Measurements from ENCODE around the gene PCCA. TPM values are rescaled to one million over a fixed set of nuclear protein-coding genes. Genes with fewer than 3 reads are reported as not detected.

The PCCA gene
- polyA plus RNA-seq, 1 of the 3 experiments (the other 2 are of a cell fraction) = 7.3 TPM

GRCh38 chr13:100363285-100363711 lies 274.4 kb downstream of the PCCA start:
- Histone ChIP-seq H3K4me1 (ENCODE audit: control insufficient read depth in 1 of 2, insufficient read depth in 2 of 2, low read depth in 1 of 2, low read length in 1 of 2) (peaks cover 0 to 16% of the 10 kb centered on the region in 2 experiments; a peak in 3 of 4 replicates), H4K20me1 (ENCODE audit: insufficient read depth) (no peaks in the 10 kb centered on the region), H3K27ac (ENCODE audit: low read depth in 2 of 2, low read length in 1 of 2) (peak overlapping the region in 1 of 2 experiments; percentile 70; a peak in 2 of 4 replicates), H3K79me2 (ENCODE audit: insufficient read depth) (no peaks in the 10 kb centered on the region), H3K9me2 (no peaks in the 10 kb centered on the region), H3K4me2 (peak overlapping the region; percentile 25; the same call in 1 of the 2 replicates), H3K4me3 (ENCODE audit: low read depth in 2 of 2, low read length in 1 of 2) (no peak overlapping the region), H3K36me3 (replicated peaks in 1 of 2; ENCODE audit: control insufficient read depth in 1 of 2, insufficient read depth in 2 of 2, low read length in 1 of 2) (peaks cover 0 to 3% of the 10 kb centered on the region in 2 experiments), H3K9me3 (no peaks in the 10 kb centered on the region), H3F3A (replicated peaks; ENCODE audit: insufficient read depth) (peaks cover 9% of the 10 kb centered on the region), H3K27me3 (ENCODE audit: insufficient read depth) (no peaks in the 10 kb centered on the region), H2AFZ (ENCODE audit: low read depth) (no peak overlapping the region), H3K9ac (no peak overlapping the region)
- WGBS (ENCODE audit: low lambda C conversion rate) = 48% methylated on average over 3 of the region's 3 CpGs
- ChIA-PET POLR2A (no interaction called here), CTCF (no interaction called here)
- DNase-seq = no peak
- TF ChIP-seq MXI1 (IDR thresholded peaks at IDR 0.05; ENCODE audit: low read depth, low read length) = no peak
- TF ChIP-seq, protein P1, sequence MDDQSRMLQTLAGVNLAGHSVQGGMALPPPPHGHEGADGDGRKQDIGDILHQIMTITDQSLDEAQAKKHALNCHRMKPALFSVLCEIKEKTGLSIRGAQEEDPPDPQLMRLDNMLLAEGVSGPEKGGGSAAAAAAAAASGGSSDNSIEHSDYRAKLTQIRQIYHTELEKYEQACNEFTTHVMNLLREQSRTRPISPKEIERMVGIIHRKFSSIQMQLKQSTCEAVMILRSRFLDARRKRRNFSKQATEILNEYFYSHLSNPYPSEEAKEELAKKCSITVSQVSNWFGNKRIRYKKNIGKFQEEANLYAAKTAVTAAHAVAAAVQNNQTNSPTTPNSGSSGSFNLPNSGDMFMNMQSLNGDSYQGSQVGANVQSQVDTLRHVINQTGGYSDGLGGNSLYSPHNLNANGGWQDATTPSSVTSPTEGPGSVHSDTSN (IDR thresholded peaks at IDR 0.05) = 0 out of 2 replicates have a peak, but pooled peaks have one; percentile 2
- TF ChIP-seq, protein P2, sequence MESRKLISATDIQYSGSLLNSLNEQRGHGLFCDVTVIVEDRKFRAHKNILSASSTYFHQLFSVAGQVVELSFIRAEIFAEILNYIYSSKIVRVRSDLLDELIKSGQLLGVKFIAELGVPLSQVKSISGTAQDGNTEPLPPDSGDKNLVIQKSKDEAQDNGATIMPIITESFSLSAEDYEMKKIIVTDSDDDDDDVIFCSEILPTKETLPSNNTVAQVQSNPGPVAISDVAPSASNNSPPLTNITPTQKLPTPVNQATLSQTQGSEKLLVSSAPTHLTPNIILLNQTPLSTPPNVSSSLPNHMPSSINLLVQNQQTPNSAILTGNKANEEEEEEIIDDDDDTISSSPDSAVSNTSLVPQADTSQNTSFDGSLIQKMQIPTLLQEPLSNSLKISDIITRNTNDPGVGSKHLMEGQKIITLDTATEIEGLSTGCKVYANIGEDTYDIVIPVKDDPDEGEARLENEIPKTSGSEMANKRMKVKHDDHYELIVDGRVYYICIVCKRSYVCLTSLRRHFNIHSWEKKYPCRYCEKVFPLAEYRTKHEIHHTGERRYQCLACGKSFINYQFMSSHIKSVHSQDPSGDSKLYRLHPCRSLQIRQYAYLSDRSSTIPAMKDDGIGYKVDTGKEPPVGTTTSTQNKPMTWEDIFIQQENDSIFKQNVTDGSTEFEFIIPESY (IDR thresholded peaks at IDR 0.05; ENCODE audit: borderline replicate concordance, low read depth) = no peak
- TF ChIP-seq TEAD4 (IDR thresholded peaks at IDR 0.05; ENCODE audit: borderline replicate concordance, insufficient read depth) = no peak

- TF ChIP-seq USF2 (IDR thresholded peaks at IDR 0.05; ENCODE audit: borderline replicate concordance, low read depth, low read length) = no peak
- ChIA-PET POLR2A (no interaction called here), CTCF (no interaction called here)
- DNase-seq = no peak
- Histone ChIP-seq H3K9me2 (no peaks in the 10 kb centered on the region), H3K9me3 (no peaks in the 10 kb centered on the region), H3K9ac (no peak overlapping the region), H4K20me1 (ENCODE audit: insufficient read depth) (no peaks in the 10 kb centered on the region), H3K79me2 (ENCODE audit: insufficient read depth) (no peaks in the 10 kb centered on the region), H3K4me3 (ENCODE audit: low read depth in 2 of 2, low read length in 1 of 2) (no peak overlapping the region), H3K4me2 (peak overlapping the region; percentile 25; the same call in 1 of the 2 replicates), H3F3A (replicated peaks; ENCODE audit: insufficient read depth) (peaks cover 9% of the 10 kb centered on the region), H3K27me3 (ENCODE audit: insufficient read depth) (no peaks in the 10 kb centered on the region), H3K27ac (ENCODE audit: low read depth in 2 of 2, low read length in 1 of 2) (peak overlapping the region in 1 of 2 experiments; percentile 70; a peak in 2 of 4 replicates), H3K4me1 (ENCODE audit: control insufficient read depth in 1 of 2, insufficient read depth in 2 of 2, low read depth in 1 of 2, low read length in 1 of 2) (peaks cover 0 to 16% of the 10 kb centered on the region in 2 experiments; a peak in 3 of 4 replicates), H3K36me3 (replicated peaks in 1 of 2; ENCODE audit: control insufficient read depth in 1 of 2, insufficient read depth in 2 of 2, low read length in 1 of 2) (peaks cover 0 to 6% of the 10 kb centered on the region in 2 experiments), H2AFZ (ENCODE audit: low read depth) (no peak overlapping the region)
- 57% methylated on average over 2 of the region's 2 CpGs for WGBS (ENCODE audit: low lambda C conversion rate)
Observed at GRCh38 chr13:100363874-100364273, 275.0 kb downstream of the PCCA start.

DNA sequence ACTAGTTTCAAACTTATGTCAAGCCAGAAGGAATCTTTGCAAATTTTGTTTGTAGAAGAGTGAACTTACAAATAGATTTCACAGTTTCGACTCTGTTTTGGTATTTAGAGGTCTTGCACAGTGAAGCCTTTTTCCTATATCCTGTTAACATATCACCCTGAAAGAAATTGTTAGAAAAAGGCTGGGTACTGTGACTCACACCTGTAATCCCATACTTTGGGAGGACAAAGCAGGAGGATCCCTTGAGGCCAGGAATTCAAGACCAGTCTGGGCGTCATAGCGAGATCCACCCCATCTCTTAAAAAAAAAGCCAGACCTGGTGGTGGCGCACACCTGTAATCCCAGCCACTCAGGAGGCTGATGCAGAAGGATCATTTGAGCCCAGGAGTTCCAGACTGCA lies 275.7 kb downstream of the PCCA start:
- H3K27ac ChIP-seq (ENCODE audit: low read depth in 2 of 2, low read length in 1 of 2) = no peak overlapping the region
- H3K36me3 ChIP-seq (replicated peaks in 1 of 2; ENCODE audit: control insufficient read depth in 1 of 2, insufficient read depth in 2 of 2, low read length in 1 of 2) = peaks cover 0 to 6% of the 10 kb centered on the region in 2 experiments
- H3K4me3 ChIP-seq (ENCODE audit: low read depth in 2 of 2, low read length in 1 of 2) = no peak overlapping the region
- no peaks in the 10 kb centered on the region for H3K79me2 ChIP-seq (ENCODE audit: insufficient read depth)
- WGBS (ENCODE audit: low lambda C conversion rate) = 98% methylated on average over 4 of the region's 4 CpGs
- no peak overlapping the region for H3K4me2 ChIP-seq
- ChIA-PET CTCF (no interaction called here), POLR2A (no interaction called here)
- no peak overlapping the region for H3K9ac ChIP-seq
- peaks cover 0 to 16% of the 10 kb centered on the region in 2 experiments; a peak in 3 of 4 replicates for H3K4me1 ChIP-seq (ENCODE audit: control insufficient read depth in 1 of 2, insufficient read depth in 2 of 2, low read depth in 1 of 2, low read length in 1 of 2)
- no peaks in the 10 kb centered on the region for H3K9me3 ChIP-seq
- DNase-seq = no peak
- H3F3A ChIP-seq (replicated peaks; ENCODE audit: insufficient read depth) = peaks cover 9% of the 10 kb centered on the region
- no peaks in the 10 kb centered on the region for H4K20me1 ChIP-seq (ENCODE audit: insufficient read depth)
- H3K27me3 ChIP-seq (ENCODE audit: insufficient read depth) = no peaks in the 10 kb centered on the region
- H2AFZ ChIP-seq (ENCODE audit: low read depth) = no peak overlapping the region
- H3K9me2 ChIP-seq = no peaks in the 10 kb centered on the region
- TF ChIP-seq MEF2A (IDR thresholded peaks at IDR 0.05; ENCODE audit: borderline replicate concordance, low read depth) (no peak), SMC3 (IDR thresholded peaks at IDR 0.05; ENCODE audit: low read depth, low read length) (no peak), GABPA (IDR thresholded peaks at IDR 0.05; ENCODE audit: low read depth) (no peak), FOSL2 (IDR thresholded peaks at IDR 0.05; ENCODE audit: borderline replicate concordance, low read depth) (no peak), RCOR1 (IDR thresholded peaks at IDR 0.05; ENCODE audit: low read length) (no peak), NRF1 (IDR thresholded peaks at IDR 0.05; ENCODE audit: low read depth, low read length) (no peak), EP300 (IDR thresholded peaks at IDR 0.05; ENCODE audit: borderline replicate concordance in 1 of 2, low read depth in 1 of 2, low read length in 1 of 2) (no peak), TEAD4 (IDR thresholded peaks at IDR 0.05; ENCODE audit: borderline replicate concordance, insufficient read depth) (no peak), ELF1 (IDR thresholded peaks at IDR 0.05) (no peak), MXI1 (IDR thresholded peaks at IDR 0.05; ENCODE audit: low read depth, low read length) (no peak), CHD2 (IDR thresholded peaks at IDR 0.05; ENCODE audit: low read length, partially characterized antibody) (no peak)
- TF ChIP-seq, protein P3, sequence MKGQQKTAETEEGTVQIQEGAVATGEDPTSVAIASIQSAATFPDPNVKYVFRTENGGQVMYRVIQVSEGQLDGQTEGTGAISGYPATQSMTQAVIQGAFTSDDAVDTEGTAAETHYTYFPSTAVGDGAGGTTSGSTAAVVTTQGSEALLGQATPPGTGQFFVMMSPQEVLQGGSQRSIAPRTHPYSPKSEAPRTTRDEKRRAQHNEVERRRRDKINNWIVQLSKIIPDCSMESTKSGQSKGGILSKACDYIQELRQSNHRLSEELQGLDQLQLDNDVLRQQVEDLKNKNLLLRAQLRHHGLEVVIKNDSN (IDR thresholded peaks at IDR 0.05; ENCODE audit: borderline replicate concordance, low read depth) = no peak
- TF ChIP-seq, protein P1 (IDR thresholded peaks at IDR 0.05) = no peak
